GM19043 (cell line): ENCODE measurements around the gene NOXO1.
"Not testable (repeated sequence)": the region's sequence is repeated elsewhere in the genome, so short reads cannot be mapped to it uniquely, and the experiment has no call there.

Experiments used
- ATAC-seq: cut with Tn5 transposase; IDR thresholded peaks from one replicate; pipeline ENCODE4 v1.9.1; 2021; ENCODE audit warnings: low read depth; ENCODE audit not compliant: unreplicated experiment

Gene NOXO1

GRCh38 chr16:1963806-1964505 is 17.3 kb downstream of the NOXO1 start:
- ATAC-seq: peak; percentile 4

GRCh38 chr16:1962161-1963153 is 18.8 kb downstream of the NOXO1 start:
- ATAC-seq: not testable (repeated sequence)

- ATAC-seq: no peak
These were observed 19.6 kb downstream of the NOXO1 start for GRCh38 chr16:1961651-1962067.

- no peak for ATAC-seq
These were observed 20.3 kb downstream of the NOXO1 start for GRCh38 chr16:1960665-1961630.

GRCh38 chr16:1959269-1960039 is 21.8 kb downstream of the NOXO1 start, which contains the start of gene NDUFB10:
NDUFB10 (plus strand) TSS chr16:1959538; CDS start chr16:1959625, 87 bp downstream.
- ATAC-seq: peak; percentile 63

- no peak for ATAC-seq
These were observed 22.5 kb downstream of the NOXO1 start for GRCh38 chr16:1958715-1959268.

GRCh38 chr16:1958143-1958491 is 23.2 kb downstream of the NOXO1 start:
- not testable (repeated sequence) for ATAC-seq

- ATAC-seq: not testable (repeated sequence)
These were observed 23.7 kb downstream of the NOXO1 start for GRCh38 chr16:1957434-1958142.

- ATAC-seq: no peak
These were observed 27.5 kb downstream of the NOXO1 start for GRCh38 chr16:1953734-1954133.

- ATAC-seq: no peak
These were observed 30.7 kb downstream of the NOXO1 start for GRCh38 chr16:1950559-1950958.

- no peak for ATAC-seq
These were observed 31.2 kb downstream of the NOXO1 start for GRCh38 chr16:1950047-1950446.

- ATAC-seq: no peak
These were observed 31.8 kb downstream of the NOXO1 start for GRCh38 chr16:1949507-1949906.

GRCh38 chr16:1947369-1947670 is 33.9 kb downstream of the NOXO1 start:
- no peak for ATAC-seq

- ATAC-seq: no peak
These were observed 34.5 kb downstream of the NOXO1 start for GRCh38 chr16:1946495-1947368.

GRCh38 chr16:1945559-1946391 is 35.5 kb downstream of the NOXO1 start:
- no peak for ATAC-seq

GRCh38 chr16:1944612-1945199 is 36.6 kb downstream of the NOXO1 start:
- no peak for ATAC-seq
